KOPT-K1 (cell line): Measurements from ENCODE around the gene RBM43.
"Not testable (repeated sequence)": the region's sequence is repeated elsewhere in the genome, so short reads cannot be mapped to it uniquely, and the experiment has no call there.

Experiments
- H3K27ac ChIP-seq: fragments of 200-600 bp; sonication (generic); 2 replicates; pipeline ENCODE4 v1.5.1; 2016; ENCODE audit warnings: antibody characterized with exemption, mild to moderate bottlenecking, low read depth, low read length; ENCODE audit not compliant: poor library complexity, severe bottlenecking
- H3K36me3 ChIP-seq: fragments of 200-600 bp; sonication (generic); 2 replicates; pipeline ENCODE4 v1.5.1; 2017; ENCODE audit warnings: antibody characterized with exemption, mild to moderate bottlenecking, low read length, moderate library complexity; ENCODE audit not compliant: insufficient read depth
- H3K9me3 ChIP-seq: fragments of 200-600 bp; sonication (generic); 2 replicates; pipeline ENCODE4 v1.5.1; 2017; ENCODE audit warnings: antibody characterized with exemption, low read length, mild to moderate bottlenecking; ENCODE audit not compliant: insufficient read depth, poor library complexity, severe bottlenecking

The RBM43 gene

DNA sequence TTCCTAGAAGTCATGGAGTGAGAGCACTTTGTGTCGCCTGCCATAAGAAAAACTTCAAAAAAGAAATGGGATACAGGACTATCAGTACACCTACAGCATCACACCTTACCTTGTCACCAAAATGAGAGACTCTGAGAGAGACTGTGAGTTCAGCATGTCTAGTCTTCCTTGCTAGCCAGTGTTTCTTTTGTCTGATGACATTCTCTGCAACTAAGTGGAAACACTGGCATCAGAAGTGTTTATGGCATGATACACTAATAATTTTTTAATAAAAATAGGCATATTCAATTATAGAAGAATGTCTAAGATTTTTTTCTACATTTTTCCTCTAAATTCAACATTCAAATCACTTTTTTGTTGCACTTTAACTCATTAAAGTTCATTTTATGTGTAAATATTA is 9.0 kb downstream of the RBM43 start:
- Histone ChIP-seq H3K36me3 (peaks cover 27% of the 10 kb centered on the region; the same call in 1 of the 2 replicates), H3K27ac (no peak overlapping the region), H3K9me3 (peaks cover 18% of the 10 kb centered on the region)

DNA sequence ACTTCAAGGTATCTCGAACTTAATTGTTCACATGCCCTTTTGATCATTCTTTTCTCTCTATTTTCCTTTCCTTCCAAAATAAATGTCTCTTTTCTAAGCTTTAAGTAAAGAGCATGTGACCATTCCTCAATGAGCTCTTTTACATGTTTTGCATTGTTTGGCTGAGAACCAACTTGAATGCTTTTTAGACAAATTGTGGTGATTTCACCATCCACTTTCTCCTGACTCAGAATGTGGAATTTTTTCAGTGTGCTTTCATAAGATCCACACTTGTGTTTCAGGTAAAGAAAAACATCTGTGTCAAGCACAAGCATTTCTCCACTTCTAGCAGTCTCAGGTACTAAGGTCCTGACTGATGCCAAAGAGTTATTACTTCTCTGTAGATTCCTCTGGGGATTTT is 10.7 kb downstream of the RBM43 start:
- H3K9me3 ChIP-seq = peaks cover 18% of the 10 kb centered on the region
- H3K36me3 ChIP-seq = peaks cover 27% of the 10 kb centered on the region; the same call in 1 of the 2 replicates
- no peak overlapping the region for H3K27ac ChIP-seq

DNA sequence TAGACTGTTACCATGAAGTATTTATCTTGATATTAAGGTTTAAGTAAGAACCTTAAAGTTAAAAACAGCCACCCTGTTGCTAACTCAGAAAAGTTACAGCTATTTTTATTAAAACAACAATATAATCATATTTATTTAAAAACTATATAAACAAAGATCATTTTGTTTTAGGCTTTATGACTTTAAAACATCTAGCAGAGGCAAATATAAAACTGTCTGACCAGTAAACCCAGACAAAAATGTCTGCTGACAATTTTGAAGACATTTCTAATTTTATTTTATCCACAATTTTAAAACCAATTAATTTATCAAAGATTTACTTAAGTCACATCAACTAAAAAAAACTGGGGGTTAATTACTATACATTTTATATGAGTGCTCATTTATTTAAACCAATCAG is 14.2 kb downstream of the RBM43 start:
- peaks cover 27% of the 10 kb centered on the region; the same call in 1 of the 2 replicates for H3K36me3 ChIP-seq

DNA sequence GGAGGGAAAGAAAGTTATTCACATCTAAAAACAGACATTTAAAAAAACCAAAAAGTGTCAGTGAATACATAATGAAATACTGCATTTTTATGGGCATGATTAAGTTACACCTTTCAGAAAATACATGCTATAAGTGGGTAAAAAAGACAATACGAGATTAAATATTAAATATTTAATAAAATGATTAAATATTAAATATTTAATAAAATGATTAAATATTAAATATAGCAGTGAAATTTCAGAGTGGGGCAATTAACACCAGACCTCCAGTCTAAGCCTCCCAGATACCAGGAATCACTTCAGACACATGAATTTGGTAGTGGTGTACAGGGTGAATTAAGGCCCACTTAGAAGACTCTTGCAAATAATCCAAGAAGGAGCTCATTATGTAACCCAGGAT is 15.5 kb downstream of the RBM43 start:
- peaks cover 22% of the 10 kb centered on the region; the same call in 1 of the 2 replicates for H3K36me3 ChIP-seq
- no peak overlapping the region for H3K27ac ChIP-seq
- H3K9me3 ChIP-seq = peaks cover 18% of the 10 kb centered on the region

More for the DNA sequence above, 14.2 kb downstream of the RBM43 start:
- no peak overlapping the region for H3K27ac ChIP-seq
- peaks cover 18% of the 10 kb centered on the region for H3K9me3 ChIP-seq

DNA sequence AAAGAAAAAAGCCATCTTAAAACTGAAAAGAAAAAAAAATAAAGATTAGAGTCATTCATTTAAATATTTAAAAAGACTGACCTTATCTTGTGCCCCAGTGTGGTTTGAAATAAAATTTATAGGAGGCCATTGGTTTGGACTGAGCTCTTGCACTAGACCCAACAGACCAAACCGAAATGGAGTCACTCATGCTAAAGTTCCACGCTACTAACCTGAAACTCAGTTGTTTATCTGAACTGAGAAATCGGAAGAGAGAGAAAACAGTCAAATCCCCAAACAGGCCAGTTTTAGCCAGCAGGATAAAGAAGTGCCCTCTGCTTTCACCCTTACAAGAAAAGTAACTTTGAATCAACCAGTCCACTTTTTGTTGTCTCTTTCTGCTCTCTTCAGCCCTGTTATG is 18.2 kb downstream of the RBM43 start:
- H3K9me3 ChIP-seq = peaks cover 7% of the 10 kb centered on the region
- H3K36me3 ChIP-seq = 0 out of 2 replicates have a peak, but pooled peaks cover under 1% of the 10 kb centered on the region
- H3K27ac ChIP-seq = no peak overlapping the region

DNA sequence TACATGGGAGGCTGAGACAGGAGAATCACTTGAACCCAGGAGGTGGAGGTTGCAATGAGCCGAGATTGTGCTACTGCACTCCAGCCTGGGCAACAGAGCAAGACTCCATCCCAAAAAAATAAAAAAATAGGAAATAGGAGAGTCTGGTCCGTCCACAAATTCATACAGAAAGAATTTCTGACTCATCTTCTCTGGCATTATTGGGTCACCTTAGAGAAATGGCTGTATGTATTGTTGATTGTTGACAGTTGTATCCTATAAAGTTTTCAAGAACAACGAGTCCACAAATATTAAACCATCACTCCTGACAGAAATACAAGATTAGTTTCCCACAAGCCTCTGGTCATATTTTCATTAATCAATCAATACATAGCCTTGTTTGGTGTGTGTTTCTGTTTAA is 20.4 kb downstream of the RBM43 start:
- Histone ChIP-seq H3K27ac (no peak overlapping the region), H3K36me3 (no peaks in the 10 kb centered on the region), H3K9me3 (no peaks in the 10 kb centered on the region)

DNA sequence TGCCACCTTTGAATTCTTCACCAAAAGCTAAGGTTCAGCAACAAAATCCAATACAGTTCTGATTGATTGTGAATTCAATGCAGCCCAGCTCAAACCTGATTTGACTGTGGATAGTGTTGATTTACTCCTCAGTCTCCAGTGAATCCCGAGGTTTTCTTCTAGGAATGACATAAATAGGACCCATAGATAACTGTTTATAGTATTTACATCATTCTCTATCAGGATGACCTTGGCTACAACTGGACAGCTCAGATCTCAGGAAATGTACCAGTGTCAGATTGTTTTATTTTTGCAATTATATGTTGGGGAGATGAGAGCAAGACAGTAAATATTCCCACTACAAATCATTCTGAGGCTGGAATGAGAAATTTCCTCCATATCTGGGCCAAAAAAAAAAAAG is 21.2 kb downstream of the RBM43 start:
- no peak overlapping the region for H3K27ac ChIP-seq
- no peaks in the 10 kb centered on the region for H3K36me3 ChIP-seq
- no peaks in the 10 kb centered on the region for H3K9me3 ChIP-seq

DNA sequence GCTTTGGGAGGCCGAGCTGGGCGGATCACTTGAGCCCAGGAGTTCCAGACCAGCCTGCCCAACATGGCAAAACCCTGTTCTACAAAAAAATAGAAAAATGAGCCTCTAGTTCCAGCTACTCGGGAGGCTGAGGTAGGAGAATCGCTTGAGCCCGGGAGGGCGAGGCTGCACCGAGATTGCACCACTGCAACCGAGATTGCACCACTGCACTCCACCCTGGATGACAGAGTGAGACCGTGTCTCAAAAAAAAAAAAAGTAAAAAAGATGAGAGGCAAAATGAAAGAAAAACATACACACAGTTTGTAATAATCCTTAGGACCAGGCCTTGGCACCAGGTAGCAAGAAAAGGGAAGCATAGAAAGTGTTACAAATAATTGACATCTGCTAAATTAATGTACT is 22.0 kb downstream of the RBM43 start:
- Histone ChIP-seq H3K9me3 (no peaks in the 10 kb centered on the region), H3K36me3 (no peaks in the 10 kb centered on the region), H3K27ac (no peak overlapping the region)

DNA sequence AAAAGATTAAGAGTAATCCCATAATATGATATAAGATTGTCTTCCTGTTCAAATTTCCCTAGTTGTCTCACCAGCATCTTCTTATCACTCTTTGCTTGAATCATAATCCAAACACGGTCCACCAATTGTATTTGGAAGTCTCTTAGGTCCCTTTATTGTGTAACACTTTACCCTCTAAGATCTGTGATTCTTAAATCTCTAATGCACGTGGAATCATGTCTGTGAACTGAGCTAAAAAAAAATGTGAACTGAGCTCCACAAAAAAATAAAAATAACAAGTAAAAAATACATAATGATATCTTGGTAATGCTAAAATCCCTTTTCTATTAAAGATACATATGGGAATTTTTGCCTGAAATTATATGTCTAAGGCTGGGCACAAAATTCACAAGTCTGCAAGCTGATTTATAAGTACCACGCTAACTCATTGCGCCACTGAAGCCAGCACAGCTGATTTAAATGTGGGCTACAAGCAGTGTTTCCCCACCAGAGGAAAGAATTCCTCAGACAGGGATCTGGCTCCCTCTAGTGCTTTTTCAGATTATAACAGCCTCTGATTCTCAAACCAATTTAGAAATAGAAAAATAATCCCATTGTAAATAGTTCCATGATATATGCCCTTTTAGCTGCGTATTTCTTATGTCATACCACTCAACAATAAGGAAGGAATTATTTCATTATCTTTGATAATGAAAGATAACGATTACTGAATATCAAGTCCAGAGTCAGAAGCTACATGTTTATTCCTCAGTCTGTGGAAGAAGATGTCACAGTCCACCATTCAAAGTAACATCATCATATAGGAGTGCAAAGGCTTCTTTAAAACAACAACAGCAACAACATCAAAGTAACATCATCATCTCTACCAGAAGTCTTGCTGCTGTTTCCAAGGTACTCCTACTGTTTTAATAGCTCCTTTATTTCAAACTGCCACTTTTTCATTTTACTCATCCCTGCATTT is 22.9 kb downstream of the RBM43 start:
- Histone ChIP-seq H3K36me3 (no peaks in the 10 kb centered on the region), H3K9me3 (no peaks in the 10 kb centered on the region), H3K27ac (no peak overlapping the region)

DNA sequence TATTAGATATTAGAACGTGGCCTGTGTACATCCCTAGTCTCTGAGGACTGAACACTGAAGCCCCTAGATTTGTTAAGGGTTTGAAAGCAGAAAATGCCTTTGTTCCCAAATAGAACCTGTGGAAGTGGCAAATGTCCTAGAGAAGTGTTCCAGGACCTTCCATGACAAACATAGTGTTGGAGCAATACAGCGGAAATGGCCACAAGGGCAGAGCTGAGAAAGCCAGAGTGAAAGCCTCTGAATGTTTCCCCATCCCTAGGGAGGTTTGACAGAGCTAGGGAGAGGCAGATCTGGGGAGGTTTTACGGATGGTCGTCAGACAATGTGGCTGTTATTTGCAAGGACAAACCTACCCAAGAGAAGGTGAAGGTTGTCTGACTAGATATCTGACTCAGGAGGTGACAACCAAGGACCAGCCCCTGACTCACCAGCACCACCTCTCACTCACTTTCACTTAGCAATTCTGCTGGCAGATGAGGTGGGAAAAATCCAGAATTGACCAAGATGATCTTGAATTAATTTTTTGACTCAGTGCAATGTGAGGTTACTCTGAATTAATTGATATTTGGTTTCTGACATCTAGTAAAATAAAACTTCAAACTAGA is 24.1 kb downstream of the RBM43 start:
- no peak overlapping the region for H3K27ac ChIP-seq
- no peaks in the 10 kb centered on the region for H3K36me3 ChIP-seq
- no peaks in the 10 kb centered on the region for H3K9me3 ChIP-seq

DNA sequence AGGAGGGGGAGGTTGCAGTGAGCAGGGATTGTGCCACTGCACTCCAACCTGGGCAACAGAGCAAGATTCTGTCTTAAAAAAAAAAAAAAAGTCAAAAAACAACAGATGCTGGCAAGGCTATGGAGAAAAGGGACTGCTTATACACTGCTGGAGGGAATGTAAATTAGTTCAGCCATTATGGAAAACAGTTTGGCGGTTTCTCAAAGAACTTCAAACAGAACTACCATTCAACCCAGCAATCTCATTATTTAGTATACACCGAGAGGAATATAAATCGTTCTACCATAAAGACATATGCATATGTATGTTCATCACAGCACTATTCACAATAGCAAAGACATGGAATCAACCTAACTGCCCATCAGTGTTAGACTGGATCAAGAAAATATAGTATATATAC is 27.9 kb downstream of the RBM43 start:
- H3K36me3 ChIP-seq, H3K27ac ChIP-seq, H3K9me3 ChIP-seq: not testable (repeated sequence)

DNA sequence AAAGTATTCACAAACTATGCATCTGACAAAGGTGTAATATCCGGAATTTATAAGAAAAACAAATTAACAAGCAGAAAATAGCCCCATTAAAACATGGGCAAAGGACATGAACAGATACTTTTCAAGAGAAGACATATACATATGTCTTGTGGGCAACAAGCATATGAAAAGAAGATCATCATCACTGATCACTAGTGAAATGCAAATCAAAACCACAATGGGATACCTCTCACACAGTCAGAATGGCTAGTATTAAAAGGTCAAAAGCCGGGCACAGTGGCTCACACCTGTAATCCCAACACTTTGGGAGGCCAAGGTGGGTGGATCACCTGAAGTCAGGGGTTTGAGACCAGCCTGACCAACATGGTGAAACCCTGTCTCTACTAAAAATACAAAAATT is 28.4 kb downstream of the RBM43 start:
- not testable (repeated sequence) for H3K36me3 ChIP-seq, H3K9me3 ChIP-seq, H3K27ac ChIP-seq

DNA sequence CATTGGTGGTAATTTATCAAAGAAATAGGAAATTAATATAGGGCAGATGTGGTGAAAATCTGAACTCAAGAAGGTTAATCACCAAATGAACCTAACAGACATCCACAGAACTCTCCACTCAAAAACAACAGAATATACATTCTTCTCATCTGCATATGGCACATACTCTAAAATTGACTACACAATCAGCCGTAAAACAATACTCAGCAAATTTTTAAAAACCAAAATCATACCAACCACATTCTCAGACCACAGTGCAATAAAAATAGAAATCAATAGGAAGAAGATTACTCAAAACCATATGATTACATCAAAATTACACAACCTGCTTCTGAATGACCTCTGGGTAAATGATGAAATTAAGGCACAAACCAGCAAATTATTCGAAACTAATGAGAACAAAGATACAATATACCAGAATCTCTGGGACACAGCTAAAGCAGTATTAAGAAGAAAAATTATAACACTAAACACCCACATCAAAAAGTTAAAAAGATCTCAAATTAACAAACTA is 31.0 kb downstream of the RBM43 start:
- Histone ChIP-seq H3K36me3 (no peaks in the 10 kb centered on the region), H3K27ac (no peak overlapping the region), H3K9me3 (no peaks in the 10 kb centered on the region)

DNA sequence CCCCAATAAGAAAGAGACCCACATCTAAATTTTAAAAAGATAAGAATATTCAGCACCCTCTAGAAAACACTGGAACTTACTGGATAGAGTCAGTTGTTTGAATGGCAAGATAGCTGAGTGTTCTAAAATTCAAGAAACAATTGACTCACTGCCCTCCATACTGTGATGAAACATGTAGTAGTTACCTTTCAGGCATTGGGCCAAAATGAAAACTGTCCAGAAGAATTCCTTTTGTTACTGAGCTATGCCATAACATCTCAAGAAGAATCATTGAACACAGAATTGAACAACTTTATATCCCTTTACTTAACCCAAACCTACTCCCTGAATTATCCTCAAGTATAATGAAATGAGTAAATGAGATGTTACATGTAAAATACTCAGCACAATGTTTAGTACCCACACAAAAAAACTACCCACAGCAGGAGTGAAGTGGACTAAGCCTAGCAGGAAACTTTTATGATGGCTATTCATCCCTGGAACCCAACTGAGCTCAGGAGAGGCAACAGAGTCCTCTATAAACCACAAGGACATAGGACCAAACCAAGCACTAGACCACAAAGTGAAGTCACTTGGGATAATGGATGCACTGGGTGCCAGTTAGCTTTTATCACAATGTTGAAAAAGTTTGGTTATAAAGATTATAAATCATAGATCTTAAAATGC is 32.7 kb downstream of the RBM43 start:
- H3K9me3 ChIP-seq = no peaks in the 10 kb centered on the region
- no peak overlapping the region for H3K27ac ChIP-seq
- no peaks in the 10 kb centered on the region for H3K36me3 ChIP-seq

DNA sequence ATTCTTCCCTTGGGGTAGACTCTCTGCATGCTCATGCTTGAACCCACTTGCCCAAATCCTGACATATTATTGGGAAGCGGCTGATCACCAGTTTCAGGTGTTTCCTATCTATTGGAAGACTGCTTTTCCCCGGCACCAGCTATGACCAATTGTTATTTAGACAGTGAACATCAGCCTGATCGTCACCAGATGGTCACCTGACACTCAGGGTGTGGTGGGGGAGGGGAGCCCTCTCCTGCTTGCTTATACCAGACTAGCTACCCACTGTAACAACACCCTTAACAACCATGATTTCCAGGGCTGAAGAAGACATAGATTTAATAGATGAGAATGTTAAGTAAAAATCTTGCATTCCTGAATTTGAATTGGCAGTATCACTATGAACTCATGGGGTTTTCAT is 44.3 kb downstream of the RBM43 start:
- no peaks in the 10 kb centered on the region for H3K36me3 ChIP-seq
- H3K9me3 ChIP-seq = no peaks in the 10 kb centered on the region
- no peak overlapping the region for H3K27ac ChIP-seq
